SU-DHL-6 (cell line): ENCODE measurements around the gene HSD17B14.

Experiments
- H2AFZ ChIP-seq: fragments of 200-600 bp; sonication (generic); 2 replicates; pipeline ENCODE4 v1.6.1; 2014; ENCODE audit warnings: low read depth, mild to moderate bottlenecking, moderate library complexity, mixed read lengths, antibody characterized with exemption, low read length; ENCODE audit not compliant: severe bottlenecking
- H3F3A ChIP-seq: fragments of 200-600 bp; shearing (Covaris generic); 2 replicates; pipeline ENCODE4 v1.6.0; 2016; ENCODE audit warnings: antibody characterized with exemption, mild to moderate bottlenecking; ENCODE audit not compliant: insufficient read depth
- H3K27ac ChIP-seq: fragments of 200-600 bp; sonication (generic); 2 replicates; pipeline ENCODE4 v1.5.1; 2016; ENCODE audit warnings: low read depth, mild to moderate bottlenecking, low read length, moderate library complexity, mixed read lengths
- H3K27me3 ChIP-seq: fragments of 200-600 bp; sonication (generic), shearing (Covaris generic); 2 replicates; pipeline ENCODE4 v1.6.0; 2014; ENCODE audit warnings: mild to moderate bottlenecking, low read length
- H3K36me3 ChIP-seq: fragments of 200-600 bp; sonication (generic); 2 replicates; pipeline ENCODE4 v1.6.1; 2014; ENCODE audit warnings: mild to moderate bottlenecking, low read length, mixed read lengths
- H3K4me2 ChIP-seq: fragments of 300-600, 200-600 bp; shearing (Covaris generic), sonication (generic); 2 replicates; pipeline ENCODE4 v1.6.0; 2014; ENCODE audit warnings: low read length, low read depth, mild to moderate bottlenecking; ENCODE audit not compliant: poor library complexity, severe bottlenecking
- H3K4me3 ChIP-seq: fragments of 200-600 bp; sonication (generic); 2 replicates; pipeline ENCODE4 v1.5.1; 2014; ENCODE audit warnings: antibody characterized with exemption, low read length, mild to moderate bottlenecking, mixed read lengths; ENCODE audit not compliant: insufficient read depth, poor library complexity, severe bottlenecking
- H3K79me2 ChIP-seq: fragments of 200-600 bp; sonication (generic); 2 replicates; pipeline ENCODE4 v1.6.1; 2014; ENCODE audit warnings: mild to moderate bottlenecking, low read length, moderate library complexity; ENCODE audit not compliant: insufficient read depth
- H3K9ac ChIP-seq: fragments of 200-600 bp; sonication (generic); 2 replicates; pipeline ENCODE4 v1.7.0; 2014; ENCODE audit warnings: mild to moderate bottlenecking, low read length
- H3K9me2 ChIP-seq: fragments of 200-600 bp; sonication (generic); replicated peaks from 2 replicates; pipeline ENCODE4 v1.6.1; 2014; ENCODE audit warnings: low read length; ENCODE audit not compliant: insufficient read depth
- H3K9me3 ChIP-seq: fragments of 200-600 bp; sonication (generic); 2 replicates; pipeline ENCODE4 v1.6.1; 2014; ENCODE audit warnings: low read length, mixed read lengths; ENCODE audit not compliant: insufficient read depth
- H4K20me1 ChIP-seq: fragments of 200-600 bp; sonication (generic); 2 replicates; pipeline ENCODE4 v1.6.1; 2014; ENCODE audit warnings: low read depth, mild to moderate bottlenecking, antibody characterized with exemption, low read length, moderate library complexity, mixed read lengths
- CTCF ChIP-seq: fragments of 200-600 bp; sonication (generic); IDR thresholded peaks from one replicate; pipeline ENCODE4 v1.5.1; 2017; ENCODE audit warnings: antibody characterized with exemption, mild to moderate bottlenecking, low read length, moderate library complexity; ENCODE audit not compliant: insufficient read depth, poor library complexity, severe bottlenecking
- EZH2phosphoT487 ChIP-seq: fragments of 200-600 bp; sonication (generic), shearing (Covaris generic); conservative IDR thresholded peaks from 2 replicates; pipeline ENCODE4 v1.6.1; 2018; ENCODE audit warnings: mild to moderate bottlenecking, antibody characterized with exemption, low read length, moderate library complexity, mixed read lengths

HSD17B14 gene

GRCh38 chr19:48780631-48781391 lies 55.5 kb downstream of the HSD17B14 start:
- Histone ChIP-seq H3K9me2 (no peaks in the 10 kb centered on the region), H4K20me1 (no peaks in the 10 kb centered on the region), H3K4me3 (no peak overlapping the region), H3K27me3 (no peaks in the 10 kb centered on the region), H3K79me2 (no peaks in the 10 kb centered on the region), H3K4me2 (no peak overlapping the region), H3F3A (no peaks in the 10 kb centered on the region), H3K27ac (no peak overlapping the region), H2AFZ (no peak overlapping the region), H3K36me3 (no peaks in the 10 kb centered on the region), H3K9me3 (no peaks in the 10 kb centered on the region), H3K9ac (no peak overlapping the region)
- no peak for TF ChIP-seq CTCF
- no peak for TF ChIP-seq EZH2phosphoT487

GRCh38 chr19:48779636-48780035 lies 56.7 kb downstream of the HSD17B14 start:
- no peaks in the 10 kb centered on the region for H3K9me3 ChIP-seq
- H3K9ac ChIP-seq = no peak overlapping the region
- no peaks in the 10 kb centered on the region for H3K36me3 ChIP-seq
- H2AFZ ChIP-seq = no peak overlapping the region
- H3K4me2 ChIP-seq = no peak overlapping the region
- H4K20me1 ChIP-seq = no peaks in the 10 kb centered on the region
- no peaks in the 10 kb centered on the region for H3K27me3 ChIP-seq
- H3F3A ChIP-seq = no peaks in the 10 kb centered on the region
- no peak overlapping the region for H3K27ac ChIP-seq
- no peak overlapping the region for H3K4me3 ChIP-seq
- no peaks in the 10 kb centered on the region for H3K9me2 ChIP-seq
- H3K79me2 ChIP-seq = no peaks in the 10 kb centered on the region
- TF ChIP-seq EZH2phosphoT487 (no peak), CTCF (no peak)

GRCh38 chr19:48777720-48778119 lies 58.6 kb downstream of the HSD17B14 start:
- Histone ChIP-seq H3K4me2 (no peak overlapping the region), H3K27me3 (no peaks in the 10 kb centered on the region), H3K4me3 (no peak overlapping the region), H3K9ac (no peak overlapping the region), H3K36me3 (no peaks in the 10 kb centered on the region), H3K9me2 (no peaks in the 10 kb centered on the region), H3K27ac (no peak overlapping the region), H3F3A (no peaks in the 10 kb centered on the region), H2AFZ (no peak overlapping the region), H3K79me2 (no peaks in the 10 kb centered on the region), H4K20me1 (no peaks in the 10 kb centered on the region), H3K9me3 (no peaks in the 10 kb centered on the region)
- TF ChIP-seq CTCF (no peak), EZH2phosphoT487 (no peak)
